Measurements from ENCODE around the gene ZNF236.
"Not testable (repeated sequence)": the region's sequence is repeated elsewhere in the genome, so short reads cannot be mapped to it uniquely, and the experiment has no call there.

The ZNF236 gene

GRCh38 chr18:76908277-76908676, 85.9 kb downstream of the ZNF236 start:
- DNase-seq (ENCODE audit: low read depth): no peak

- DNase-seq (ENCODE audit: low read depth): no peak
Observed at GRCh38 chr18:76909439-76909838, 87.1 kb downstream of the ZNF236 start.

DNA sequence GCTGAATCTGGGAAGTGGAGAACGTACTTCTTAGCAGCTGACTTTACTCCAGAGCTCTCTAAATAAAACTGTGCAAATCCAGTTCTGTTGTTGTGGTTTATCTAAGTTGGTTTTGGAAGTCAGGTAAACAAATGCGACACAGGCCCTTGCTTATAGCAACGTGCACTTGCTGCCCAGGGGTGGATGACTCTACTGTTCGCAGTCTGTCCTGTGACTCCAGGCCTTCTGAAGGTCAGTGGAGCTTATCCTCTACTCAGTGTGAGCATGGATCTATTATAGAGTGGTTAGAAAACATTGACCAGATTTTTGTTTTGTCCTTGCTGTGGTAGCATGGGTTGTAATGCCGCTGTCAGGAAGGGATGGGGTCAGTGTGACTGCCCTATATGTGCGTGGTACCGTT, 89.1 kb downstream of the ZNF236 start:
- DNase-seq (ENCODE audit: low read depth): no peak

- DNase-seq (ENCODE audit: low read depth): no peak
Observed at GRCh38 chr18:76913583-76913982, 91.2 kb downstream of the ZNF236 start.

- no peak for DNase-seq (ENCODE audit: low read depth)
Observed at GRCh38 chr18:76914314-76914713, 92.0 kb downstream of the ZNF236 start.

DNA sequence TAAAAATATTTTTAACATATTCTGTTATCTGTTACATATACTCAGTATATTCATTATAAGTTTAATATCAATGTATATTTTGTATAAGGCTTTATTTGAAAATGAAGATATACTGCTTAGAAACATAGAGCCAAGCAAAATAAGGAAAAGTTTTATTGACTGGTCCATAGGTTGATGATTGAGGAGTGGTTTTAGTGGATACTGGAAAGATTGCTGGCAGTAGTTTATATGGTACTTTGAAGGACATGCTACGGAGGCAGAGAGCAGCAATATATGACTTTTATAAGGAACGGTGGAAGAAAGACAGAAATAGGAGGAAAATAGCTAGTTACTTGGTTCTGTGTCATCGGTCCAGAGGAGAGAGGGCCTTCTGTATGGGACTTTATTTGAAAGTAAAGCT, 92.4 kb downstream of the ZNF236 start:
- no peak for DNase-seq (ENCODE audit: low read depth)

DNA sequence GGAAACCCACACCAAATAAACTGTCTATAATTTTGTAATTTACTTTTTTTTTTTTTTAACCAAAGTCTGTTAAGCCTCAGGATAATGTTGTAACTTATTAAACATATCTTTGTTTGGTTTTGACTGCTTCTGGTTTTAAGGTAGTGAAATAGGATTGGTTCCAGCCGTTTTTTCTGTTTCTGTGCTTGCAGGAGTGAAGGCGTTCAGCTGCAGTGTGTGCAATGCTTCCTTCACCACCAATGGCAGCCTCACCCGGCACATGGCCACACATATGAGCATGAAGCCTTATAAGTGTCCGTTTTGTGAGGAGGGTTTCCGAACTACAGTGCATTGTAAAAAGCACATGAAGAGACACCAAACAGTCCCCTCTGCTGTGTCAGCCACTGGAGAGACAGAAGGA, 93.1 kb downstream of the ZNF236 start:
- no peak for DNase-seq (ENCODE audit: low read depth)

- no peak for DNase-seq (ENCODE audit: low read depth)
Observed at GRCh38 chr18:76920974-76921373, 98.6 kb downstream of the ZNF236 start.

- DNase-seq (ENCODE audit: low read depth): peak; percentile 20
Observed at GRCh38 chr18:76922107-76922506, 99.8 kb downstream of the ZNF236 start.

GRCh38 chr18:76923485-76924085, 101.2 kb downstream of the ZNF236 start:
- no peak for DNase-seq (ENCODE audit: low read depth)

DNA sequence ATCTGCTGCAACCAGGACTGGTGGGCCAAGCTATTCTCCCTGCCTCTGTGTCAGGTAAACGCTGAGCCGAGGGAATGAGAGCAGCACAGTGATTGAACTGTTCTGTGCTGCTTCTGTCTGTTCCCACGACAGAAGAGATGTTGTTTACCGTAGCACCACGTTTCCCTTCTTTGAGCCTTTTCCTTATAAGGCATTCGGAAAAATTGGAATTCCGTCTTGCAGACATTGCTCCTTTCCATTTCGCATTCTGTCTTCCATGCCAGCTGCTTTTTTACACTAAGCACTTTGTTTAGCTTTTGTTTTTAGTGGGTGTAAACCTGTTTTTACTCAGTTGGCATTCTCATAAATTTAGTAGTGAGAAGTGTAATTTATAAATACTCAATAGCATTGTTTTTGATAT, 103.1 kb downstream of the ZNF236 start:
- no peak for DNase-seq (ENCODE audit: low read depth)

- no peak for DNase-seq (ENCODE audit: low read depth)
Observed at GRCh38 chr18:76927223-76927725, 104.9 kb downstream of the ZNF236 start.

DNA sequence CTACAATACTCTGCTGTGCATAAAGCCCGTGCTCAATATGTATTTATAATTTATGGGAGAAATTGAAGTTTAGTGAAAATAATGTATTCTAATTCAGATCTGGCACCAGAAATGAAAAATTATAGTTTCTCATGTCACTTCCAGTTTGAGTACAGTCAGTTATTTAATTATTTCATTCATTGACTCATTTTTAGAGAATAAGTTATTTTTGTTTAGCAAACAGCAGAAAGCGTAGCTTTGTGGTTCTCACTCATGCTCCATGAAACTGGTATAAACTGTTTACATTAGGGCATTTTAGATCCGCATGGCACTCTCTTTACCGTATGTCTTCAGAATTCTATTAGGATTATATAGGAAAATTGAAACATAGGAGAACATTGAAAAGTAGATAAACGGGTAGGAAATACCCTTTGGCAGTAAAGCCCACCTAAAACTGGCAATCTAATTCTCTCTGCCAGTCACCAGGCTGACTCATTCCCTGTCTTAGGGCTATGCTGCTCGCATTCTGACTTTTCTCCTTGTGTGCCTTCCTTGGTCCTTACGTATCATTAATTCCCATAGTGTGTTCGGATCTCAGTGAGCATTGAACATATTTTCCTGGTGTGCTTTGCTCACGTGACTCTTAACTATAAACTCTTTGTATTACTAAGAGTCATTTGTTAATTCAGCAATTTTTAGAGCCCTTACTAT, 106.0 kb downstream of the ZNF236 start:
- DNase-seq (ENCODE audit: low read depth): no peak

DNA sequence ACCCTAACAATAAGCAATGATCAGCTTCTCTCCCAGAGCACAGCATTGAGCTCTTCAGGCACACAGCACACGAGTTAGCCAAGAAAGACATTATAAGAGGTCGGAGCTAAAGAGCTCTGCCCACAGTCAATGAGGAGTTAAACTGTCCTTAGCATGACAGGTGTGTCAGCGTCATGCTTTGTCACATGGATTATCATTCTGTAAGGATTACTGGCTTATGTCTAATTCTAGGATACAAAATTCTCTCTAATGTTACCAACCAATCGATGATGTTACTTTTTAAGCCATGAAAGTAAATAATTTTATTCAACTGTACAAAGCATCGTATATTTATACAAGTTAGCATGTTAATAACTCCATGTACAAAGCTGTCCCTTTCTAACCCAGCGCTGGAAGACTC, 108.8 kb downstream of the ZNF236 start:
- no peak for DNase-seq (ENCODE audit: low read depth)

DNA sequence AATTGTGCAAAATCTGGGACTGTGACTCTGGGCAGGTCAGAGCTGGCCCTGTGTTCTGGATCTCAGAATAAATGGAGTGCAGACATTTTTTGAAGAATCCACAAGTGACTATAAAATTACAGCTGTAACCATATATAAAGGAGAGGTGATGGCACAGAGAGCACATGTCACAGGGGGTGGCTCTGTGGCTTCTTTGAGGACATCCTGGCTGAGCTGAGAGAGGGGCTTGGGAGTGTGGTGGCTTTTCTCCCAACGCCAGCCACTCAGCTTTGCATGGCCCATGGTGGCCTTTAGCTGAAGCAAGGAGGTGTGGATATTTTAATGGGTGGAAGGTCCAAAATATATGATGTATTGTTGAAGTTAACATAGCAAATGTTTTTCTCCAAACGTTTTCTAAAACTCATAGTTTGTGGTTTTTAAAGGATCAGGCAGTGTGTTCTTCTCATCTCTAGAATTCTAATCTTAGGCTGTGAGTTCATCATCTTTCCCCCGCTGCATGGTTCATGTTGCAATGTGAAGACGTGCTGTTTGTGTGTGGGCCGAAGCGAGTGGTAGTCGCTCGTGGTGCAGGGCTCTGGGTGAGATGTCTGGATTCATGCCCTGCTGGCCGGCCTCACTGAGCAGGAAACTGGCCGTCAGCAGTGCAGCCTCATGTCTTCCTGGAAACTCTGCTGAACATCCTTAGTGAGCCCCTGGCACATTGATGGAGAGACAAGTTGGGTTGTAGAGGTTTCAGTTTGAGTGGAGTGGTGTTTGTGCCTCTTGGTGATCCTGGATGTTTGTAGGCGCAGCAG, 109.9 kb downstream of the ZNF236 start:
- DNase-seq (ENCODE audit: low read depth): peak; percentile 77

- no peak for DNase-seq (ENCODE audit: low read depth)
Observed at GRCh38 chr18:76935722-76936337, 113.5 kb downstream of the ZNF236 start.

DNA sequence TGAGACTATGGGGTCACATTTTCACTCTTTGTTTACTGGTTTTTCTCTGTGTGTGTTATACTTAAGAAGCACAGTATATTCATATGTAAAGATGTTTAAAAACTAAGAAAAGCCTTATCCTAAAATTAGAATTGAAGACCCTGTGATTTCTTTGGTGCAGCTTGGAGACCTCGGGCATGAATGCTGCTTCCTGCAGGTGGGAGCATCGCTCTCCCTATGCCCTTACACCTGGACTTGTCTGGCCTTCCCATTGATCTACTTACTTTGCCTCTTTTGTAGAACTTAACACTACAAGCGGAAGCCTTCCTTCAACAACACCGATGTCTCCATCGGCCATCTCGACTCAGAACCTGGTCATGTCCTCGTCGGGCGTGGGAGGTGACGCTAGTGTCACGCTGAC, 114.5 kb downstream of the ZNF236 start:
- no peak for DNase-seq (ENCODE audit: low read depth)

DNA sequence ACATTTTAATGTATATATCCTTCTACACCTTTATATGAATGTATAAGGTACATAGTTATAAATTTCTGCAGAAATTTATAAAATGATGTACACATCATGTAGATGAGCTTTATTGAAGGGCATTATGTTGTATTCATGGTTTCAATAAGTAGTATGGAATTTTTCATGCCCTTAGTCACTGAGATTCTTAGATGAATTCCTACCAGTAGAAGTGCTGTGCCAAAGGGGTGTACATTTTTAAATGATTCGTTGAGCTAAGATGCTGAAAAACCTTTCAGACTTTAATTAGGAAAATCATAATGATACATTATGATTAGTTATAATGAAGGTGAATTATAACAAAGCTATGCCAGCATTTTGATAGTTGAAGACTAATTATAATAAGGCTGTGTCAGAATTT, 115.2 kb downstream of the ZNF236 start:
- DNase-seq (ENCODE audit: low read depth): no peak

GRCh38 chr18:76938619-76939018, 116.3 kb downstream of the ZNF236 start:
- DNase-seq (ENCODE audit: low read depth): no peak

- DNase-seq (ENCODE audit: low read depth): no peak
Observed at GRCh38 chr18:76941284-76941683, 118.9 kb downstream of the ZNF236 start.

DNA sequence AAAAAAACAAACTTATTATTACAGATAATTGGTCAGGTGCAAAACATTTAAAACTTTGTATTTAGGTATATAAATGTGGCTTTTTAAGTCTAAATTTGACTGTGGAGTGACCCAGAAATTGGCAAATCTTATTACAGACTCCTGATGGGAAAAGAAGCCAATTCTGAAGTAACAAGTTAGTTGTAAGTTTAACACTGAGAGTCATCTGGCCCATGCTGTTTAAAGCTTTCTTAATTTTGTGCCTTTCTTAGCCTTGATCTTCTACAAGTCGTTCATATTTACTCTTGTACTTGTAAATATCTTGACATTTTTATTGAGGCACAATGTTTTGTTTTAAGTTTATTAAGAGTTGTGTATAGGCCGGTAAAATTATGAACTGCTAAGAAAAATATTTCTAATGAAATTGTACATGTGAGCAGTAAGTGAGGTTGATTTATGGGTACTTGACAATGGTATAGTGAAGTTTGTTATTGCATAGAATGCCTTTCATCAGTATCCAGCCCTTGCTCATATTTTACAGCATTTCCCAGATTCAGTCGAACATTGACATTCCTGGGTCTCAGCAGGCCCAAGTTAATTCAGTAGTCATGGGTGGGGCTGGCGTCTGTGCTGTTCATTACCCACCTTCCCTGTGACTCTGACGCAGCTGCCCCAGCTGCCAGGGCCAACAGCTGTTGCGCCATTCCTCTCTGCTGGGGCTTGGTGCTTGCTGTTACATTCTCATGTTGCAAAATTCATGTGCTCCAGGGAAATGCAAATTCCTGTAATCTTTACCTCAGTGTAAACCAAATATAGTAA, 121.4 kb downstream of the ZNF236 start:
- DNase-seq (ENCODE audit: low read depth): peak; percentile 62

- not testable (repeated sequence) for DNase-seq (ENCODE audit: low read depth)
Observed at GRCh38 chr18:76944346-76944745, 122.0 kb downstream of the ZNF236 start.

Measured in stromal cell of bone marrow (primary cell).